MCF 10A (cell line): Measurements from ENCODE around the gene TGFBR1. TPM values are rescaled to one million over a fixed set of nuclear protein-coding genes. Genes with fewer than 3 reads are reported as not detected.

ENCODE experiments used
- BruUV-seq: library from RNA; stranded (reverse); fragments of 400-500 nt; replicated peaks from 2 replicates; lab custom pipeline; 2021; lab: Mats Ljungman, UMichigan
- CTCF ChIA-PET: fragments of 300-600 bp; sonication (Branson Sonifier 250); formaldehyde crosslinking; extraction: SDS; loops from one replicate; lab custom pipeline; 2021; ENCODE audit warnings: antibody characterized with exemption, inconsistent platforms; lab: Yijun Ruan, JAX
- POLR2A ChIA-PET: fragments of 300-600, 350-650 bp; sonication (Branson Sonifier 250); formaldehyde crosslinking; extraction: SDS; loops from one replicate; lab custom pipeline; 2020; ENCODE audit warnings: antibody characterized with exemption, inconsistent platforms; lab: Yijun Ruan, JAX
- DNase-seq: peaks from one replicate; pipeline ENCODE4 v3.0.0-alpha.2; 2018; ENCODE audit not compliant: unreplicated experiment
- H3K27ac Mint-ChIP-seq: one replicate; pipeline ENCODE4 v1.8.0; 2022; ENCODE audit warnings: mild to moderate bottlenecking, low read depth, mixed read lengths; ENCODE audit not compliant: unreplicated experiment
- H3K27me3 Mint-ChIP-seq: one replicate; pipeline ENCODE4 v1.8.0; 2022; ENCODE audit warnings: mixed read lengths; ENCODE audit not compliant: insufficient read depth, unreplicated experiment
- H3K36me3 Mint-ChIP-seq: one replicate; pipeline ENCODE4 v1.8.0; 2022; ENCODE audit warnings: mild to moderate bottlenecking, moderate library complexity, mixed read lengths; ENCODE audit not compliant: insufficient read depth, unreplicated experiment
- H3K4me1 Mint-ChIP-seq: one replicate; pipeline ENCODE4 v1.8.0; 2022; ENCODE audit warnings: mixed read lengths; ENCODE audit not compliant: insufficient read depth, unreplicated experiment
- H3K4me3 Mint-ChIP-seq: one replicate; pipeline ENCODE4 v1.8.0; 2022; ENCODE audit warnings: mild to moderate bottlenecking, moderate library complexity, mixed read lengths; ENCODE audit not compliant: unreplicated experiment
- H3K9me3 Mint-ChIP-seq: one replicate; pipeline ENCODE4 v1.8.0; 2022; ENCODE audit warnings: mixed read lengths; ENCODE audit not compliant: unreplicated experiment
- intact Hi-C: fragments of 100-400 bp; cut with micrococcal nuclease; formaldehyde crosslinking; loops from 2 replicates; pipeline ENCODE4 v1.14.1; 2022
- total RNA-seq: library from RNA; stranded (reverse); gene quantifications from 2 replicates; pipeline ENCODE4 v1.2.3, GENCODE V29; 2022
- TF ChIP-seq, protein P1 (sequence below): fragments of 200-600 bp; IDR thresholded peaks from one replicate; pipeline ENCODE4 v1.8.0; 2022; ENCODE audit warnings: antibody characterized with exemption, mild to moderate bottlenecking; ENCODE audit not compliant: unreplicated experiment

The TGFBR1 gene
- total RNA-seq, 1 experiment from 2014 or later, result 27.6 TPM

- no peaks in the 10 kb centered on the region for H3K36me3 Mint-ChIP-seq
- BruUV-seq, result no TSS peak
- H3K27me3 Mint-ChIP-seq, result no peaks in the 10 kb centered on the region
Observed at GRCh38 chr9:99090336-99091130, 14.4 kb upstream of the TGFBR1 start.

GRCh38 chr9:99092643-99093491 lies 12.0 kb upstream of the TGFBR1 start:
- no peak for DNase-seq
- ChIA-PET CTCF (interaction anchor here (0.6 to 1.9 kb wide), 5 partner anchors 9 to 245 kb away, joined by 3 to 6 read pairs (median 3); no protein-coding TSS in a partner anchor), POLR2A (interaction anchor here (1.2 kb wide), 1 partner anchor 11 kb away, joined by 4 read pairs; no protein-coding TSS in a partner anchor)
- Mint-ChIP-seq H3K9me3 (no peaks in the 10 kb centered on the region), H3K27me3 (no peaks in the 10 kb centered on the region), H3K36me3 (no peaks in the 10 kb centered on the region), H3K27ac (no peak overlapping the region), H3K4me3 (no peak overlapping the region), H3K4me1 (no peaks in the 10 kb centered on the region)
- intact Hi-C loops, result no loop called here
- TF ChIP-seq, protein P1, sequence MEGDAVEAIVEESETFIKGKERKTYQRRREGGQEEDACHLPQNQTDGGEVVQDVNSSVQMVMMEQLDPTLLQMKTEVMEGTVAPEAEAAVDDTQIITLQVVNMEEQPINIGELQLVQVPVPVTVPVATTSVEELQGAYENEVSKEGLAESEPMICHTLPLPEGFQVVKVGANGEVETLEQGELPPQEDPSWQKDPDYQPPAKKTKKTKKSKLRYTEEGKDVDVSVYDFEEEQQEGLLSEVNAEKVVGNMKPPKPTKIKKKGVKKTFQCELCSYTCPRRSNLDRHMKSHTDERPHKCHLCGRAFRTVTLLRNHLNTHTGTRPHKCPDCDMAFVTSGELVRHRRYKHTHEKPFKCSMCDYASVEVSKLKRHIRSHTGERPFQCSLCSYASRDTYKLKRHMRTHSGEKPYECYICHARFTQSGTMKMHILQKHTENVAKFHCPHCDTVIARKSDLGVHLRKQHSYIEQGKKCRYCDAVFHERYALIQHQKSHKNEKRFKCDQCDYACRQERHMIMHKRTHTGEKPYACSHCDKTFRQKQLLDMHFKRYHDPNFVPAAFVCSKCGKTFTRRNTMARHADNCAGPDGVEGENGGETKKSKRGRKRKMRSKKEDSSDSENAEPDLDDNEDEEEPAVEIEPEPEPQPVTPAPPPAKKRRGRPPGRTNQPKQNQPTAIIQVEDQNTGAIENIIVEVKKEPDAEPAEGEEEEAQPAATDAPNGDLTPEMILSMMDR, result no peak
- no TSS peak for BruUV-seq

More at GRCh38 chr9:99090336-99091130, 14.4 kb upstream of the TGFBR1 start:
- no peak for DNase-seq
- Mint-ChIP-seq H3K4me1 (no peaks in the 10 kb centered on the region), H3K27ac (no peak overlapping the region), H3K4me3 (no peak overlapping the region), H3K9me3 (no peaks in the 10 kb centered on the region)
- intact Hi-C loops, result no loop called here
- TF ChIP-seq, protein P1, result no peak
- ChIA-PET CTCF (interaction anchor here (0.8 to 1.9 kb wide), 2 partner anchors 11 to 241 kb away, joined by 3 to 6 read pairs; no protein-coding TSS in a partner anchor), POLR2A (no interaction called here)

DNA sequence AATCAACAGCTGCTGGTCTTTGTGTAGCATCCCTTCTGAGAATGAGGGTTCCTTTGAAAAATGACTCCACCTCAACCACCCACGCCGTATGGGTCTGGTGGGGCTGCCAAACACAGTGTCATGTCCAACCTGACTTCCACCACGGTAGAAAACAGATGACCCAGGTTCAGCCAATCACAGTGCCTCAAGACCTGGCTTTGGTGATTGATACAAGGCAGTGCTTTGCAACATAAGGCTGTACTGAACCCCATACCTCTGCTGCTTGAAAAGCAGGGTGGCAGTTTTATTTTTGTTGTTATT lies 11.5 kb upstream of the TGFBR1 start:
- ChIA-PET POLR2A (no interaction called here), CTCF (interaction anchor here (0.6 to 1.0 kb wide), 3 partner anchors 70 to 98 kb away, joined by 3 read pairs; no protein-coding TSS in a partner anchor)
- no TSS peak for BruUV-seq
- DNase-seq, result no peak
- intact Hi-C loops, result no loop called here
- H3K36me3 Mint-ChIP-seq, result no peaks in the 10 kb centered on the region
- no peak overlapping the region for H3K4me3 Mint-ChIP-seq
- H3K4me1 Mint-ChIP-seq, result no peaks in the 10 kb centered on the region
- no peaks in the 10 kb centered on the region for H3K9me3 Mint-ChIP-seq
- TF ChIP-seq, protein P1, result no peak
- no peaks in the 10 kb centered on the region for H3K27me3 Mint-ChIP-seq
- no peak overlapping the region for H3K27ac Mint-ChIP-seq

GRCh38 chr9:99095565-99095964 lies 9.3 kb upstream of the TGFBR1 start:
- H3K4me1 Mint-ChIP-seq, result no peaks in the 10 kb centered on the region
- no TSS peak for BruUV-seq
- no peak for DNase-seq
- CTCF ChIA-PET, result interaction anchor here (1.1 kb wide), 1 partner anchor 9 kb away, joined by 4 read pairs; no protein-coding TSS in a partner anchor
- POLR2A ChIA-PET, result no interaction called here
- intact Hi-C loops, result no loop called here
- H3K27ac Mint-ChIP-seq, result no peak overlapping the region
- no peaks in the 10 kb centered on the region for H3K36me3 Mint-ChIP-seq
- TF ChIP-seq, protein P1, result no peak
- H3K4me3 Mint-ChIP-seq, result no peak overlapping the region
- H3K27me3 Mint-ChIP-seq, result no peaks in the 10 kb centered on the region
- H3K9me3 Mint-ChIP-seq, result no peaks in the 10 kb centered on the region
